ENCODE results near the gene SVEP1.
"Not testable (repeated sequence)": the region's sequence is repeated elsewhere in the genome, so short reads cannot be mapped to it uniquely, and the experiment has no call there.

The SVEP1 gene

DNA sequence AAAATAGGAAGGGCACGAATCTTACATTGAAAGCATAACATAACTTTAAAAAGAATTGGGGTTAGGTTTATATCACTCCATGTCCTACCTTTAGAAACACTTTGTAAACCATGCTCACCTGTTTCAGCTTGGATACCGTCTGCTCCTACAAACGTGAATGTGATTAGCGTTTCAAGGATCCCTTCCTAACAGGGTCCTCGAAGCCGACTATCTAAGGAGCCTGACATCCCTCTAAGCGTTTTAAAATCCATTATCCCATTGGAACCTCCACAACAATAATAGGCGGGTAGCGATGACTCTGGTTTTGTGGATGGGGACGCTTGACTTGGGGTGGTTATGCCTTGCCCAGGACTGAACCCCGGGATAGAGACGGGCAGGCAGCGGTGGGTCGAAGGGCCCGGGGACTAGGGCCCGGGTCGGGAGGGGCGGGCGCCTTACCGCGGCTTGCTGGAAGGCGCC lies 937 bp downstream of the SVEP1 start:
- DNase-seq = no peak

- DNase-seq = no peak
Measured at GRCh38 chr9:110575945-110576344, 3.6 kb downstream of the SVEP1 start.

DNA sequence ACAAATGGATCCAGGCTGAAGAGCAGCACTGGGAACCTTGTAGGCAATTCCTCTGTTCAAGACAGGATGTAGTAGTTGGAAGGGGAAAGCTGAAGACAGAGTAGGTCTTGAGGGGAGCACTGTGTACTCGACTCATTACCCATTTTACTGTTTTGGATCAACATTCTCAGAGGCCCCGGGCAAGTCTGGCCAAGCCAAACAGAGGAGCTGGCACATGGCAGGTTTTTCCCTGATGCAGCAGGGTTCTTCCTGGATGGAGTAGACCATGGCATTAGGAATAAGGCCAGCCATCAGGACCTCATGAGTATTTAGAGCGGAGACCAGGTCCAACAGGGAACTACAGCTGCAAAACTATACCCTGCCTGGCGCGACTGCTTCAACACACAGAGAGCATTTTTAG lies 4.4 kb downstream of the SVEP1 start:
- no peak for DNase-seq

GRCh38 chr9:110573305-110573704 lies 6.2 kb downstream of the SVEP1 start:
- DNase-seq = no peak

DNA sequence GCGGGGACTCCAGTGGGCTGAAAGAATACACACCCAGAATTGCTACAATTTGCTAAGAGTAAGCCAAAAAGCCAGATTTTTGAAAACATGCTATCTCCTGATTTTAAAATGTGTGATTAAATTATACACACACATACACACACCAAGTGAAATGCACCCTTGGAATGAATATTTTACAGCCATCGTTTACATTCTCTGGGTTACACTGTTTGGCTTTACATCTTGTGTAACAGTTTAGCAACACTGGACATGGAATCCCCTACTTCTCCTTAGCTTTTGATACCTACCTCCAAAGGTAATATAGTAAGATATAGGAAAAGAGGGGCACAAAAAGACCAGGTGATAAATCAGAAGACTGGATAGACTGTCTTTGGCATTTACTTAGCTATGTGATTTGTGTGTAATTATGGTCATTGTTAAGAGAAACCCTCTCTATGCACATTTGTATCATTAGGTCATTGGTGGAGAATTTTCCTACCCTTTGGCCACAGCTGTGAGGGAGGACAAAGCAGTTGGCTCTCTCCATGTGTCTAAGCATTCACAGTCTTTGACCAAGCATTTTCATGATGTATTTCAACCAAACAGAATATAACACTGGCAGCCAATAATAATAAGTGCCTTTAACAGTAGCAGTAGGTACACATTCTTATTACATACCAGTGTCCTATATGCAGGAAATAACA lies 7.6 kb downstream of the SVEP1 start:
- no peak for DNase-seq

DNA sequence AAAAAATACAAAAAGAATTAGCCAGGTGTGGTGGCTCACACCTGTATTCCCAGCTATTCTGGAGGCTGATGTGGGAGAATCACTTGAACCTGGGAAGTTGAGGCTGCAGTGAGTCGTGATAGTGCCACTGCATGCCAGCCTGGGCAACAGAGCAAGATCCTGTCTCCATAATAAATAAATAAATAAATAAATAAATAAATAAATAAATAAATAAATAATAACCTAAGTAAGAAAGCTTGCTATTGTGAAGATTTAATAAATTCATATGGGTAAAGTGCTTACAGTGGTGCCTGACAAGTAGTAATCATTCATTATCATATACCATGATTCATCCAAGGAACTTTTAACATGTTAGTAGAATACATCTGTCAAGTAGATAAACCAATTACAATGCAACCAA lies 13.4 kb downstream of the SVEP1 start:
- DNase-seq = no peak

GRCh38 chr9:110561826-110562225 lies 17.7 kb downstream of the SVEP1 start:
- DNase-seq = no peak

- DNase-seq = no peak
Measured at GRCh38 chr9:110559869-110560268, 19.7 kb downstream of the SVEP1 start.

- DNase-seq = no peak
Measured at GRCh38 chr9:110555551-110556331, 23.8 kb downstream of the SVEP1 start.

DNA sequence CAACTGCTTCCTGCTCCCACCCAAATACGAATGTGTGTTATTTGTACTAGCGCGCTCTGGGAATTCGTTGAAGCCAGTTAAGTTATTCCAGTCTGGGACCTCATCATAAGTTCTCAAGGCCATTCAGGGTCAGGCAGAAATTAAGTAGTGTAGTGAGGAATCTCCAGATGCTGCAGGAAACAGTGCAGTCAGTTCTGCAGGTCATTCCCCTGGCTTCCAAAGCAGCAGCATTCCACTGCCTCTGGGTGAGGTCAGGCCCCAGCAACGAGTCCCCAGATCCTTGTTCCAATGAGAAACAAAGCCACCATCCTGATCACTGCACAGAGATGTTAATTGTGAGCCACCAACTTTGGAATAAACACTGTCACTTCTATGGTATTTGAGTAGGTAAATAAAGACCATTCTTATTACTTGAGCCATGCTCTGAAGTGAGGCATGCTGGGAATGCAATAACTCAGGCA lies 33.1 kb downstream of the SVEP1 start:
- DNase-seq = no peak

- no peak for DNase-seq
Measured at GRCh38 chr9:110545705-110546104, 33.8 kb downstream of the SVEP1 start.

DNA sequence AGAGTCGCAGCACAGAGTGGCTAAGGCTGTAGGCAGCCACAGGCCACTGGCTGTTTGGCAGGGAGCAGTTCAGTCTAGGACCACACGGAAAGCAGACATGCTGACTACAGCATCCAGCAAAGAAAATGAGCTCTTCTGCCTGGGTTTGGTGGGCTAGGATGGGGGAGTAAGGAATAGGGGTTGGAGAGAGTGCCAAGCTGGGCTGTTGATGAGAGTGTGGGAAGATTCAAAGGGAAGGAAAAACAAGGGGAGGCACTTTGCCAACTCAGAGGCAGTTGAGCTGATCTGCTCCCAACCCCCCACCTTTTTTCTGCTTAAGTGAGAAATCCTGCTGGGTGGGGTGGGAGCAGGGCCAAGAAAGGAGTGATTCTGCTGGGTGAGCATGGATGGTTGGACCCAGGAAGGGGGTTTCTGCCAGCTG lies 35.9 kb downstream of the SVEP1 start:
- DNase-seq = no peak

DNA sequence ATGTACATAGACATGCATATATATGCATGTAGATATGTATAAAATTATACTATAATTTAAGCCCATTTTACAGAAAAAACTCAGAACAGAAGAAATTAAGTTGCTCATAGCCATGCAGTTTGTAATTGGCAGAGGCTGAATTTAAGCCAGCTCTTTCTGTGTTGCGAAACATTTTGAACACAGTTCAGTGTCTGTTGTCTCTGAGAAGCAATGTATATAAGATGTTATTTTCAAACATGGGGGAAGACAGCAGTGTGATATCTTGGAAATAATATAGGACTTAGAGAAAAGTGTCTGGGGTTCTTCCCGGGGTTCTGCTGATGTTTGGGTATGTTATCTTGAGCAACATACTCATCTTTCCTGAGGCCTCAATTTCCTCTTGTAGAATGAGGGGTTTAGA lies 37.6 kb downstream of the SVEP1 start:
- no peak for DNase-seq

- DNase-seq = no peak
Measured at GRCh38 chr9:110538647-110539041, 40.9 kb downstream of the SVEP1 start.

DNA sequence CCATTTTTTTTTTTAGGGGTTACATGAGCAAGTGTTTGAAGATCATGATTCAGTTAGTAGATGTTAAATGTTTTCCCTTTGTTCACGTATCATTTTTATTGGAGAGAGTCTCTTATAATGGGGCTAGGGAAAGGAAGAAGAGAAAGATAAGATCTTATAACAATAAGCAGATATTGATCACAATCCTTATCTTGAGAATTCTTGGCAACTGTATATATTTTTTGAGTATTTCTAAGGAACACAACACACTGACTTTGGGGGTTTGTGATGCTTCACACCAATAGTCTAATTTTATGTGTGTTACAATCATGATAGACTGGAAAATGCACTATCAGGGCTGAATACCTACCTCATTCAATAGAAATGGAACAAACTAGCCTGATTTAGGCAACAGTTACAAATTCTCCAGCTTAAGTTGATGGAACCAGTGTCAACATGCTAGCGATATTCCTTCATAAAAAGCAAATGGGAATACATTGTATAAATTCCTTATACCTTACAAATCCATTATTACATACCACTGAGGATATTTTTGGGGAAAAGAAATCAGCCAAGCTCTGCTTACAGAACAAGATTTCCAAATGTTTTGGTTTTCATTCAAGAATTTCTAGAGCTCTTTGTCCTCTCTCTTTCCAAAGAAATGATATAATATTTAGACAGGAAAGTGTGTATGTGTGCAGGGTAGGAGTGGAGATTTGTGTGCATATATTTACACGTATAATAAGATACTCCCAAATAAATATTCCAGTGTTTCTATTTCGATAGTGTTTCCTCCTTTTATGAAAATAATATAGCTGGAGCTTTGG lies 41.5 kb downstream of the SVEP1 start:
- no peak for DNase-seq

DNA sequence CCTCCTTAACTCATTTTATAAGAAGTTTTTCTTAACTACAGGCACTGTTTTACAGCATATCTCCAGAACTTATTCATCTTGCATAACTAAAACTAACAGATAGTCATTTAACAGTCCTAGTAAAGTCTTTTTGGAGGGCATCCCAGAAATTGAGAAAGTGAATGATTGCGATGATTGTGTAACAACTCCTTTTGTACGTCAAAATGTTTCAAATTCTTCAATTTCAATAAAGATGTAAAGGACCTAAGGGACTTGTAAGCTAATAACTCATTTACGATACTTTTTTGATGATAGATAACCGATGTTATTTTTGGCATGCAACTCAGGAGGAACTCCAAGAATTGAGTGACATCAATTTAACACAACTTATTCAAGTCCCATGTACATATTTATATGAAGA lies 42.7 kb downstream of the SVEP1 start:
- DNase-seq = no peak

DNA sequence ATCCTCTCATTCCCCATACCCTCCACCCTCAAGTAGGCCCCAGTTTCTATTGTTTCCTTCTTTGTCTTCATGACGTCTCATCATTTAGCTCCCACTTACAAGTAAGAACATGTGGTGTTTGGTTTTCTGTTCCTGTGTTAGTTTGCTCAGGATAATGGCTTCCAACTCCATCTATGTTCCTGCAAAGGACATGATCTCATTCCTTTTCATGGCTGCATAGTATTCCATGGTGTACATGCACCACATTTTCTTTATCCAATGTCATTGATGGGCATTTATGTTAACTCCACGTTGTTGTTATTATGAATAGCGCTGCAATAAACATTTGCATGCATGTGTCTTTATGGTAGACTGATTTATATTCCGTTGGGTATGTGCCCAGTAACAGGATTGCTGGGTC lies 45.4 kb downstream of the SVEP1 start:
- not testable (repeated sequence) for DNase-seq

DNA sequence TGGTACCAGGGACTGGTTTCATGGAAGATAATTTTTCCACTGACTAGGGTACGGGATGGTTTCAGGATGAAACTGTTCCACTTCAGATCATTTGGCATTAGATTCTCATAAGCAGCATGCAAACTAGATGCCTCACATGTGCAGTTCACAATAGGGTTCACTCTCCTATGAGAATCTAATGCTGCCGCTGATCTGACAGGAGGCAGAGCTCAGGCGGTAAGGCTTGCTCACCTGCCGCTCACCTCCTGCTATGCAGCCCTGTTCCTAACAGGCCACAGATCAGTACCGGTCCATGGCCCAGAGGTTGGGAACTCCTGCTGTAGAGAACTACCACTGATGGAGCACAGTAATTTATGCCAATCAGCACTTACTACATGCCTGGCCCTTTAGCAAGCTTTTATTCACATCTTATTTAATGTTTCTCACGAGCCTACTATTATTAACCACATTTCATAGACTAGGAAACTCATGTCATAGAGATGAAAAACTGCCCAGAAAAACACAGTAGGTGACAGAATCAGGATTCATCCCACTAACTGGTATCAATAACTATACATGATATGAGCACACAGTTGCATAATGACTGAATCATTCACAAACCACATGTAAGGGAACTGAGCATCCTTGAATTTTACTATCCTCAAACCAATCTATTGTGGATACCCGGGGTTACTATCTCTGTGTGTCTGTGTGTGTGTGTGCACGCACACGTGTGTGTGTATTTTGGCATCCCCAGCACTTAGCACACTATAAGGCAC lies 46.5 kb downstream of the SVEP1 start:
- DNase-seq = no peak

DNA sequence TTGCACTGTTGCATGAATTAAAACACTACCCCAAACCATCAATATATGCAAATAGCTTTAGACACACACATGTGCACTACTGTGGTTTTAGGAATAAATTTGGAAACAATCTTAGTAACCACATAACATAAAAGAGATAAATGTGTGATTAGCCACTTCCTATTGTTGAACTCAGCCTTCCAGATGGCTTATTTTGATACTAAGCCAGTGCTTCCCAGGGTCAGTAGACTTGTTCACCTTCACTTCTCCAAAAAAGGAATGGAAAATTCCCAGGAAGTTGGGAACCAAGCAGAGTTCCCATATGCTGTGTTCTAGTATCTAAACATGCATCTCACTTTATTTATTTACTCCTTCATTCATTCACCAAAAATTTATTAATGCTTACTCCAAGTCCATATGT lies 47.8 kb downstream of the SVEP1 start:
- DNase-seq = no peak

GRCh38 chr9:110531241-110531640 lies 48.3 kb downstream of the SVEP1 start:
- DNase-seq = peak; percentile 4

DNA sequence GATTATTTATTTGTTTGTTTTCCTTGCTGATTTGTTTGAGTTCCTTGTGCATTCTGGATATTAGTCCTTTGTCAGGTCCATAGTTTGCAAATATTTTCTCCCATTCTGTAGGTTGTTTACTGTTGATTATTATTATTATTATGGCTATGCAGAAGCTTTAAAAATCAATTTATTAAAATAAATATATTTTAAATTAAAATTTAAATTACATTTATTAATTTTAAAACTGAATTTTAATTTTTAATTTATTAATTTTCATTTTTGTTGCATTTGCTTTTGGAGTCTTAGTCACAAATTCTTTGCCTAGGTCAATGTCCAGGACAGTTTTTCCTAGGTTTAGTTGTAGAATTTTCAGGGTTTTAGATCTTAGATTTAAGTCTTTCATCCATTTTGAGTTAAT lies 50.9 kb downstream of the SVEP1 start:
- DNase-seq = no peak

DNA sequence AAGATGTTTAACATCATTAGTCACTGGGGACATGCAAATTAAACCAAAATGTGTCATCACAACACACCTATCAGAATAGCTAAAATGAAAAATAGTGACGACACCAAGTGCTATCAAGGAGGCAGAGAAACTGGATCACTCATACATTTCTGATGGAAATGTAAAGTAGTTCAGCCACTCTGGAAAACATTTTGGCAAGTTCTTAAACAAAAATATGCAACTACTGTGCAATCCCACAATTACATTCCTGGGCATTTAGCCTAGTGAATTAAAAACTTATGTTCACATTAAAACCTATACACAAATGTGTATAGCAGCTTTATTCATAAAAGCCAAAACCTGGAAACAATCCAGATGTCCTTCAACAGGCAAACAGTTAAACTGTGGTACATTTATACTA lies 53.1 kb downstream of the SVEP1 start:
- DNase-seq = no peak

- no peak for DNase-seq
Measured at GRCh38 chr9:110521206-110521605, 58.3 kb downstream of the SVEP1 start.
